ENCODE measurements around the gene EYA2. TPM values are rescaled to one million over a fixed set of nuclear protein-coding genes. Genes with fewer than 3 reads are reported as not detected.

Gene EYA2
- total and polyA plus RNA-seq, 2 donors (not counting 1 experiment from before 2014, with no cell fraction given): 1.1 to 2.8 TPM

DNA sequence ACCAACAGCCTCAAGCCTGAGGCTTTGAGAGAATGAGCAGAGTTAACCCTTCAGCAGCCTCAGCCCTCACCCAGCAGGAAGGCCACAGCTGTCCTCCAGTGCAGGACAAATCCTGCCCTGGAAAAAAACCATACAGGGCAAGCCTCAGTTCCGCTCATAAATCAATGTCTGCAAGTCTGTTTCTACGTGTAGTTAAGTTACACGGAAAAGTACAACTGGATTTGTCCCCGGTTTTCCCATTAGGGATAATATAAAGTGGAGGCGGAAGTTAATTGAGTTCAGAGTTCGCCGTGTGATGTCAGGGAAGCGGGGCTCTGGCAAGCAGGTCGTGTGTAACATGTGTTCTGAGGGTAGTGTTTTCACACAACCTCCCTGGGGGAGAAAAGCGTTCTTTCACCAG lies 44.2 kb upstream of the EYA2 start:
- Histone ChIP-seq H3K9me3 (ENCODE audit: control extremely low read depth in 1 of 3, control insufficient read depth in 2 of 3, insufficient read depth in 1 of 3, low read length in 2 of 3) (no peaks in the 10 kb centered on the region), H2AFZ (ENCODE audit: insufficient read depth, low read depth, low read length, poor library complexity, severe bottlenecking) (no peak overlapping the region), H3K4me2 (replicated peaks; ENCODE audit: low read depth, low read length, poor library complexity, severe bottlenecking) (no peak overlapping the region), H3K4me1 (ENCODE audit: control insufficient read depth in 2 of 2, insufficient read depth in 2 of 2, low read length in 2 of 2) (no peaks in the 10 kb centered on the region), H3K27ac (ENCODE audit: low read length in 2 of 2) (no peak overlapping the region), H3K36me3 (replicated peaks in 1 of 2; ENCODE audit: control extremely low read depth in 1 of 2, control insufficient read depth in 1 of 2, extremely low read depth in 1 of 2, insufficient read depth in 2 of 2, low read length in 1 of 2) (no peaks in the 10 kb centered on the region), H3K4me3 (ENCODE audit: control extremely low read depth in 1 of 5, extremely low read depth in 1 of 5, insufficient read depth in 1 of 5, low read depth in 2 of 5, low read length in 4 of 5) (no peak overlapping the region), H3K79me2 (ENCODE audit: control insufficient read depth, insufficient read depth, low read length) (no peaks in the 10 kb centered on the region), H3K9ac (ENCODE audit: low read length) (no peak overlapping the region), H3K27me3 (replicated peaks in 1 of 4; ENCODE audit: control extremely low read depth in 1 of 4, control insufficient read depth in 3 of 4, insufficient read depth in 4 of 4, low read length in 3 of 4) (peaks cover 0 to 11% (median 0%) of the 10 kb centered on the region in 4 experiments), H4K20me1 (ENCODE audit: control insufficient read depth, insufficient read depth, low read length, poor library complexity, severe bottlenecking) (no peaks in the 10 kb centered on the region)
- ChIA-PET CTCF (no interaction called here), POLR2A (no interaction called here)
- H3K4me3 Mint-ChIP-seq: no peak overlapping the region
- TF ChIP-seq CTCF (IDR thresholded peaks at IDR 0.05): no peak
- no peak for TF ChIP-seq EZH2 (IDR thresholded peaks at IDR 0.05; ENCODE audit: borderline replicate concordance, insufficient read depth, low read depth, low read length, poor library complexity, severe bottlenecking)
- H3K27me3 Mint-ChIP-seq: peaks cover 18% of the 10 kb centered on the region
- peaks cover 3% of the 10 kb centered on the region for H3K9me3 Mint-ChIP-seq (ENCODE audit: insufficient read depth)
- DNase-seq (no peak), ATAC-seq (ENCODE audit: low read depth) (no peak)
- intact Hi-C loops (cut with micrococcal nuclease): no loop called here
- no peaks in the 10 kb centered on the region for H3K4me1 Mint-ChIP-seq
- no peak overlapping the region for H3K27ac Mint-ChIP-seq
- WGBS (ENCODE audit: insufficient coverage): 76% methylated on average over 9 of the region's 10 CpGs

GRCh38 chr20:46850896-46851295 lies 43.7 kb upstream of the EYA2 start:
- ChIA-PET CTCF (no interaction called here), POLR2A (no interaction called here)
- TF ChIP-seq EZH2 (IDR thresholded peaks at IDR 0.05; ENCODE audit: borderline replicate concordance, insufficient read depth, low read depth, low read length, poor library complexity, severe bottlenecking) (no peak), CTCF (IDR thresholded peaks at IDR 0.05) (no peak)
- no peak overlapping the region for H3K4me2 ChIP-seq (replicated peaks; ENCODE audit: low read depth, low read length, poor library complexity, severe bottlenecking)
- Mint-ChIP-seq H3K4me3 (no peak overlapping the region), H3K4me1 (no peaks in the 10 kb centered on the region), H3K9me3 (ENCODE audit: insufficient read depth) (peaks cover 3% of the 10 kb centered on the region), H3K27me3 (peaks cover 18% of the 10 kb centered on the region), H3K27ac (no peak overlapping the region)
- H3K9me3 ChIP-seq (ENCODE audit: control extremely low read depth in 1 of 3, control insufficient read depth in 2 of 3, insufficient read depth in 1 of 3, low read length in 2 of 3): peaks cover 0 to 2% (median 0%) of the 10 kb centered on the region in 3 donors
- no peaks in the 10 kb centered on the region for H3K36me3 ChIP-seq (replicated peaks in 1 of 2; ENCODE audit: control extremely low read depth in 1 of 2, control insufficient read depth in 1 of 2, extremely low read depth in 1 of 2, insufficient read depth in 2 of 2, low read length in 1 of 2)
- H3K79me2 ChIP-seq (ENCODE audit: control insufficient read depth, insufficient read depth, low read length): no peaks in the 10 kb centered on the region
- no peak overlapping the region for H2AFZ ChIP-seq (ENCODE audit: insufficient read depth, low read depth, low read length, poor library complexity, severe bottlenecking)
- no peaks in the 10 kb centered on the region for H4K20me1 ChIP-seq (ENCODE audit: control insufficient read depth, insufficient read depth, low read length, poor library complexity, severe bottlenecking)
- H3K9ac ChIP-seq (ENCODE audit: low read length): no peak overlapping the region
- no peak overlapping the region for H3K27ac ChIP-seq (ENCODE audit: low read length in 2 of 2)
- DNase-seq: no peak
- peaks cover 0 to 11% (median 0%) of the 10 kb centered on the region in 4 experiments for H3K27me3 ChIP-seq (replicated peaks in 1 of 4; ENCODE audit: control extremely low read depth in 1 of 4, control insufficient read depth in 3 of 4, insufficient read depth in 4 of 4, low read length in 3 of 4)
- no peak overlapping the region for H3K4me3 ChIP-seq (ENCODE audit: control extremely low read depth in 1 of 5, extremely low read depth in 1 of 5, insufficient read depth in 1 of 5, low read depth in 2 of 5, low read length in 4 of 5)
- intact Hi-C loops (cut with micrococcal nuclease): no loop called here
- ATAC-seq (ENCODE audit: low read depth): no peak
- H3K4me1 ChIP-seq (ENCODE audit: control insufficient read depth in 2 of 2, insufficient read depth in 2 of 2, low read length in 2 of 2): no peaks in the 10 kb centered on the region
- WGBS (ENCODE audit: insufficient coverage): 50% methylated on average over 2 of the region's 7 CpGs

Data from B cell (primary cell).